SK-MEL-5 (cell line): ENCODE data around the gene FAM204A. TPM values are rescaled to one million over a fixed set of nuclear protein-coding genes. Genes with fewer than 3 reads are reported as not detected.

ENCODE experiments used
- DNase-seq: peaks from one replicate; pipeline ENCODE4 v3.0.0-alpha.2; 2016; ENCODE audit warnings: low read depth, low spot score
- in situ Hi-C: cut with HindIII; loops from 2 replicates; pipeline ENCODE4 v1.10.0; 2016; ENCODE audit warnings: low sequenced_read_pairs, high pct_unique_total_duplicates, low pct_unique_long_range_greater_than_20kb
- total RNA-seq: library from RNA; depleted of rRNA; stranded (reverse); fragments of >200 nt; shearing (Covaris generic); gene quantifications from 2 replicates; pipeline ENCODE4 v1.2.3, GENCODE V29; 2014

FAM204A gene
- total RNA-seq, 1 experiment from 2014 or later = 54.0 TPM

GRCh38 chr10:118337356-118337755, 4.8 kb downstream of the FAM204A start:
- in situ Hi-C loops = no loop called here
- DNase-seq = no peak

- in situ Hi-C loops = no loop called here
- no peak for DNase-seq
Observed at GRCh38 chr10:118333871-118334270, 8.3 kb downstream of the FAM204A start.

GRCh38 chr10:118332948-118333710, 9.0 kb downstream of the FAM204A start:
- in situ Hi-C loops = no loop called here
- DNase-seq = peak; percentile 69

- peak; percentile 41 for DNase-seq
- in situ Hi-C loops = no loop called here
Observed at GRCh38 chr10:118332236-118332635, 9.9 kb downstream of the FAM204A start.

- in situ Hi-C loops = no loop called here
- DNase-seq = no peak
Observed at GRCh38 chr10:118330295-118331076, 11.6 kb downstream of the FAM204A start.

- in situ Hi-C loops = no loop called here
Observed at GRCh38 chr10:118324140-118324539, 18.0 kb downstream of the FAM204A start.

GRCh38 chr10:118321724-118322575, 20.2 kb downstream of the FAM204A start:
- DNase-seq = no peak
- in situ Hi-C loops = no loop called here

More at GRCh38 chr10:118324140-118324539, 18.0 kb downstream of the FAM204A start:
- no peak for DNase-seq

GRCh38 chr10:118315629-118316028, 26.5 kb downstream of the FAM204A start:
- no peak for DNase-seq
- in situ Hi-C loops = no loop called here

GRCh38 chr10:118314882-118315281, 27.2 kb downstream of the FAM204A start:
- in situ Hi-C loops = no loop called here
- no peak for DNase-seq

- no peak for DNase-seq
- in situ Hi-C loops = no loop called here
Observed at GRCh38 chr10:118311505-118311904, 30.6 kb downstream of the FAM204A start.

- DNase-seq = no peak
- in situ Hi-C loops = no loop called here
Observed at GRCh38 chr10:118310822-118311221, 31.3 kb downstream of the FAM204A start.

GRCh38 chr10:118309911-118310310, 32.2 kb downstream of the FAM204A start:
- in situ Hi-C loops = no loop called here
- no peak for DNase-seq

- in situ Hi-C loops = no loop called here
Observed at GRCh38 chr10:118308664-118309063, 33.5 kb downstream of the FAM204A start.

GRCh38 chr10:118307859-118308258, 34.3 kb downstream of the FAM204A start:
- no peak for DNase-seq
- in situ Hi-C loops = no loop called here

More at GRCh38 chr10:118308664-118309063, 33.5 kb downstream of the FAM204A start:
- DNase-seq = peak; percentile 28

- no peak for DNase-seq
- in situ Hi-C loops = no loop called here
Observed at GRCh38 chr10:118307220-118307619, 34.9 kb downstream of the FAM204A start.

- in situ Hi-C loops = no loop called here
- no peak for DNase-seq
Observed at GRCh38 chr10:118305730-118306129, 36.4 kb downstream of the FAM204A start.

- DNase-seq = no peak
- in situ Hi-C loops = no loop called here
Observed at GRCh38 chr10:118304521-118304920, 37.6 kb downstream of the FAM204A start.

GRCh38 chr10:118301211-118301610, 40.9 kb downstream of the FAM204A start:
- no peak for DNase-seq
- in situ Hi-C loops = no loop called here
